ENCODE results near the gene IL17RD.

The IL17RD gene

DNA sequence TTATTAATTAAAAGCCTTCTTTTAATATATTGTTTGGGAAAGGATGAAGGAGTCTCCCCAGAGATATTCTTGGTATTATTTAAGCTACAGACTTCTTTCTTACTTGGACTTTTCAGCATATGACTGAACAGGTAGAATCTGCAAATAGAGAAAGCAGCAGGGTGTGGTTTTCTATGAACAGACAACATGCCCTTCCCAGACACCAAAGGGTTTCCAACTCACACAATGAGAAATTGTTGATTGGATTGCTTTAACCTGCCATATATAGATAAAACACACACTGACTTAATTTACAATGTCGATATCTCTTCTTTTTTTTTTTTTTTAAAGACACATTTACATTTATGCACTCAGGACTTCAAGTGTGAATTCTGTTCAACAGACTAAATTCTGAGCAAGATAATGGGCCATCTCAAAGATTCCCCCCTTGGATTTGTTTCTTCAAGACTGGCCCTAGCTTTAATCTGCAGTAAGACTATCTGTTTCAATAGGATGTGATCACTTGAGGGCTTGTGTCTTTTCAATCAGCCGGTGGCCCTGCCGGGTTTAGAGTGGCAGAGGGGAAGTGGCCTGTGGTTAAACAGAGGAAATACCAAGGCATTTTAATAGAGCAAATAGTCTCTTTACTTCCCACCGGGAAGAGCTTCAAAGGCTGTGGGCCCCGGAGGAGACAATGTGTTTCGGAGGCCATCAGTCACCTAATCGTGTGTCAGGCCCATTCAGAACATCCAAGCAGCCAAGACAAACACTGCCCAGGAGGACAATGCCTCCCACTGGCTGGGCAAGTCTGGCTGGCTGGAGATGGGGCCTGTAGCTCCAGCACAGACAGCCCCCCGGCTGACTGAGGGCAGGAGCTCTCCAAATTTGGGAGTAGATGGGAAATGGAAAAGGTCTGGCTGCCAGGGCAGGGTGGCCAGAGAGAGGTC lies 6.1 kb downstream of the IL17RD start:
- DNase-seq, result peak in 1 of 2 donors; percentile 37

DNA sequence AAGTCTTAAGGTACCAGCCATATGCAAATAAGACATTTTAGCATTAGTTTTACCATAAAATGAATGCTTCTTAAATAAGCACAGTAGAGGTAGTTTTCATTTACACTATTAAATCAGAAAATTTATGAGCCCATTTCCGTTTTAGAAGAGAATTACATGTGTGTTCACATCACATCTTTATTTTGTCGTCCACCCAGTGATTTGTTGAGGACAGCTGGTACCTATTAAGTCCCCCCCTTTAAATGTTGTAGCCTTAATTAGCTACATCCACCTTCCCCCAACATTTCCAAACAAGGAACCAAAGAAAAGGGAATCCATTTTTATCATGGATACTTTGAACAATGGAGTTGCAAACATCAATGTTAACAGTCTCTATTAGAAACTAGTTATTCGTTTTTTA lies 6.8 kb downstream of the IL17RD start:
- no peak for DNase-seq

DNA sequence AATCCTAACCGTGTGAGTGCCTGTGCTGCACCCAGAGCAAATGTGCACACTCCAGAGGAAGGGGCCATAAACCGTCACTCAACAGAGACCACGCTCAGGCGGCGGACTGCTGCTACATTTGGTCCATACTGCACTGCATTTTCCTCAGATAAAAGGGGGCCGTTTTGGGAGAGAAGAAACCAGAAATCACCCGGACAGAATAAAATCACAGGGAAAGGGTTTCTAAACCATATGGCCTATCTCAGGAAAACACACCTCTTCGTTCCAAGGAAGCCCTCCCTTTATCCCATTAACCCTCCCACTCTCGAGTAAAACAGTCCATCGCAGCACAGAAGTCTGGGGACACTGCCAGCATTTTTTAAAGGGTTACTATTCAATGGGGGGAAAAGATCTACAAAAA lies 7.6 kb downstream of the IL17RD start:
- DNase-seq, result no peak

DNA sequence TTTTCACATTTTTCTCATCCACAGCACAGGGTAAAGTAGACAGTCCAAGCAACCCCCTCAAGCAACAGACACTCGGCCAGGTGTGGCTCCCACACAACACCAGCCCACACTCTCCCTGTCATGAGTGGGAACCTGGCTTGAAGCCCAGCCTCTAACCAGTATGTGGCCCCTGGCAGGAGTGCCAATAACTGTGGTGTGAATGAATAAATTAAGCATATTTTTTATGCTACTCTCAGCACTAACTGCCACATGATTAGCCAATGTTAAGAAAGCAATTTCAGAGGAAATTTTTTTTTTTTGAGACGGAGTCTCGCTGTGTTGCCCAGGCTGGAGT lies 9.9 kb downstream of the IL17RD start:
- DNase-seq, result no peak

DNA sequence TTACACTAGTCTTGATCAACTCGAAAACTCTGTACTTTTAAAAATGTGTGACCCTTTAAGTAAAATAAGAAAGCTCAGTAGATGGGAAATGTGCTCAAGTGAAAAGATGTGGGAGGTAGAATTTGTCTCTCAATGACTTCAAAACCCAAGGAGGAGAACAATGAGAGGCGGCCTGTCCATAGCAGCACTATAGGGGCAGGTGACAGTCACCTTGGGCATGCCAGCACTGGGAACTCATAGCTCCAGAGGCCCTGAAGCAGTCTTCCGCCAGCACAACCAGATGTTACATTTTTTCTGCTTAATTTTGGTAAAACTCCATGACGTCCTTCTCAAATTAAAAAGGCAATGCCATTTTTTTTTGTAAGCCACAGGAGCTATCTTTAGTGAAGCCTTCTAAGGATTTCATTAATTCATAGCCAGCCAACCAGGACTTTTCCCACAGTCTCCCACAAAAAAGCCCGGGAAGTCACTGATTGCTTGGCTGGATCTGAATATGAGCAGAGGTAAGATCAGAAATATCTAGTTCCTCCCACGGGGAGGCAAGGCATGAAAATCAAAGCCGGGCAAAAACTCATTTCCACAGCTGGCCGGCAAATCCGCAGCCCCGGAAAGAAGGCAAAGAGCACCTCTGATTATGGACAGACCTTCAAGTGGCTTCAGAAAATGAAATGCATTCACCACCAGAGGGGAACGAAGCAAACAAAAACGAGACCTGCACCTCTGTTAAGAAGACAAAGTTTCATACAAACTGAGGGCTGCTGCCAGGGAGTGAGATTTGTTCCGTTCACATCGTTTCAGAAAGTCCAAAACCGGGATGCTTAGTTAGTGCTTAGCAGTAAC lies 10.5 kb downstream of the IL17RD start:
- no peak for DNase-seq

DNA sequence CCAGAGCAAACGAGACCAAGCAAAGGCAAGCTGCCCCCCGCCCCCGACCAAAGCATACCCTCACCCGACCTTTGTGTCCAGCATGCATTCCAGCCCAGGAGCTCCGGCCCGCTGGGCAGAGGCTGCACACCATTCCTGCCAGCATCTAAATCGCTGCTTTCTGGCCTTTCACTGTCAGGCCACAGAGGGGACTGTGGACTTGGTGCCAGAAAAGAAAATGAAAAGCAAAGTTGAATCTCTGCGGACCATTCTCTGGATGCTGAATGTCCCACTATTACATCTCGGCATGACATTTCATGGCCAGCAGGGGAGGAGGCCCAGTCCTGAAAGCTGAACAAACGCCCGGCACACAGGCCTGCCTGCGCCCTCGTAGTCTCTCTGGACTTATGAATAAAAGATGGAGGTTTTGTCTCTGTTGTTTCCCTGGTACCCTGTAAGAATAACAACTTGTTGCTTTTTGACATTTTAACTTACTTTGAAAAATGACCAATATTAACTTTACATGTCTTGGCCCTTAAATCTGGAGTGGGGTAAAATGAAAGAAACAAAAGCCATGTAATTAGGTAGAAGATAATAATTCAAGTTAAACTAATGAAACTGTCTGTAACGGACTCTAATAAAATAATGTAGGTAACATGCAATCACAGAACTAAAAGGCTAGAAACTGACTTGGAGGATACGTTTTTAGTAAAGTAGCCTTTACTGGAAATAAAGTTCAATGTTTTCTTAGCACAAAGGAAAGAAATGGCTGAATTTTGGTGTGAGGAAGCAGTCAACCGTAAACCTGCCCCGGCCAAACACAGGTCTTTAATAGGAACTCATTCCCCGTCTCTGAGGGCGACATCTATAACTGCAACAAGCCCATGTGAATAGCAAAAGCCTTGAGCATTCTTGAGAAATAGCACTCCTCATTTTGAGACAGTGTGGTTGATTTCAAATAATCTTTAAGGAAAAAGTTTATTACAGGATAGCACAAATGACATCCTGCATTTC lies 12.7 kb downstream of the IL17RD start:
- no peak for DNase-seq

DNA sequence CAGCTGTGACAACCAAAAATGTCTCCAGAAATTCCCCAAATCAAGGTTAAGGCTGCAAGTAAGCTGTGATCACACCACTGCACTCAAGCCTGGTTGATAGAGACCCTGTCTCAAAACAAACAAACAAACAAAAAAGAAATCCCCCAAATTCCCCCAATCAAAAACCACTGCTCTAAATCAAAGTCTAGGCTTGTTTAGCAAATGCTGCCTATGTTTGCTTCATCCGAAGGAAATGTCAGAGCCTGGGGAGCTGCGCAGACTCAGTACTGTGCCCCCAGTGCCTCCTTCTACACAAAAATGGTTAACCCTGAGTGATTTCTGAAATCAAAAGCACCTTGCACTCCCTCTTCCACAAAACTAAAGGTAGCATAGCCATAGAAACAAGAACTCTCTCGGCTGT lies 13.4 kb downstream of the IL17RD start:
- DNase-seq, result no peak

DNA sequence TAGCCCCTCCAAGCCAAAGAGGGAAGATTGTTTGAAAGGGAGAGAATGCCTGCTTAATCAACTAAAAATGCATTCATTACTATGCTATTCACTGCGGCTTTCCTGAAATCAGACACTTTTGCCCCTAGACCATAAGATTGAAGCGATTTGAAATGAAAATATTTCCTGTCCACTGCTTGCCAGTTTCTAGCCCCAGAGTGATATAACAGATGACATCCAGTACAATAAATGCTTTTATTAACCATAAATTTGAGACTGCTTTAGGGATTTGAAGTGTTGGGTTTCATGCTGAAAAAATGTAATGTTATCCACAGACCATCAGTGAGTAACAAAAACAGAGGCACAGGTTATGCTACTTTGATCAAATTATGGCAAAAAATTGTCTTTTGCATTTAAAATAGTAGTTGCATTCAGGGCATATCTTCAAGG lies 14.1 kb downstream of the IL17RD start:
- no peak for DNase-seq

DNA sequence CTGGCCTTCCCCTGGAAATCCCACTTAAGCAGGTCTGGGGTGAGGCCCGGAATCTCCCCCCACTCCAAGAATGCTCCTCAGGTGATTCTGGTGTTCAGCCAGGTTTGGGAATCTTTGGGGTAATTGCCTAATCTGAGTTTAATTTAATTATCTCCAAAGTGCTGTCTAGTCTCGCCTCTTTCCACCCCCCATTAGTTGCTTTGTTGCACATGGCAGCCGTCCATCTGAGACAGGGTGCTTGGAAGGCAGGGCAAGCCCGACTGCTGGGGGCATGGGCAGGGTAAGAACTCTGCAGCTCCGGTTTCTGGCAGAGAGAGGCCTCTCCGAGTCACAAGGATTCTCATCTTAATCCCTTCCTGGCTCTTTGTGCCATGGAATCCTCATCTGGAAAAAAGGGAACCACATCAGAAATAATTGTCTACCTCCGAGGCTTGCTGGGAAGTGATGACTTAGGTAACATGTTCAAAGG lies 15.0 kb downstream of the IL17RD start:
- no peak for DNase-seq

DNA sequence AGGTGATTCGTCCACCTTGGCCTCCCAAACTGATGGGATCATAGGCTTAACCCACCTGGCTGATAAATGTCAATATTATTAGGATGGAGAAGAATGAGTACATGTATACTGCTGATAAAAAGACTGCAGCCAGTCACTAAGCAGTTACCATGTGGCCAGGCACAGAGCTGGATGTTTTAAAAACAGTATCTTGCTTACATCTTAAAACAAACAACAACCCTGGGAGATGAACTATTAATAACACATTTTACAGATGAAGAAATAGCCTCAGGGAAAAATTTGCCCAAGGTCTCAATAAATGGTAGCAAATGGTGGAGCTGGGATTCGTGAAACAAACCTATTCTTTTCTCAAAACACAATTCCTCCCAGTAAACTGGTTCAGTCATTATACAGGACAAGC lies 18.1 kb downstream of the IL17RD start:
- no peak for DNase-seq

DNA sequence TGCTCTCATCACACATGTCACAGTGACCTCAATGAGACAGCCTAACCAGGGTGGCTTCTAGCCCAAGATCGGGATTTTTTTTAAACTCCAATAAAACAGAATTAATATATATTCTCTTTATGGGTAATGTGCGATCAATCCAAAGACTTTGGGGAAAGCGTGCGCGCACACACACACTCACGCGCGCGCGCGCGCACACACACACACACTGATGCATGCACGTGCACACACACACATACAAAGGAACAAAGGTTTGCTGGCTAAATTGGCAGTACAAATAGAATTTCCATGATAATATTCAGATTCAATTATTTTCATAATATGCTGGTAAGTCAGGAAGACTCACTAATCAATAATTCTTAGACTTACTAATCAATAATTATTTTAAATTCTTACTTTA lies 19.3 kb downstream of the IL17RD start:
- no peak for DNase-seq

DNA sequence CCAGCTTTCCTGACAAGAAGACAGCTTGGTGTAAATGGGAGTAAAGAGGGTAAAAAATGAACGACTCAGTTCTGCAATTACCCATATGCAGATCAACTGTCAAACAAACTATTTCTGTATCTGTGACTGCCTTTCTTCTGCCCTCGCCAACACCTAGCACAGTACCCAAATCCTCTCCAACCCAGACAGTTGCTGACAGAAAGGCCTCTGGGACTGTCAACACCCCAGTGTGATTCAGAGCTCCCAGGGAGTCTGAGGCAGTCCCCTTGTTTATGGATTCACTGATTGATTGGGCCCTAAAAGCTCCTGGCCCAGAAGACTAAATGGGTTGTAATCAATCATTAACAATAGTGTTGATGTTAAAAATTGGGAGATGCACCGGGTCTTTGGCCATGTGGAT lies 20.2 kb downstream of the IL17RD start:
- DNase-seq, result no peak

DNA sequence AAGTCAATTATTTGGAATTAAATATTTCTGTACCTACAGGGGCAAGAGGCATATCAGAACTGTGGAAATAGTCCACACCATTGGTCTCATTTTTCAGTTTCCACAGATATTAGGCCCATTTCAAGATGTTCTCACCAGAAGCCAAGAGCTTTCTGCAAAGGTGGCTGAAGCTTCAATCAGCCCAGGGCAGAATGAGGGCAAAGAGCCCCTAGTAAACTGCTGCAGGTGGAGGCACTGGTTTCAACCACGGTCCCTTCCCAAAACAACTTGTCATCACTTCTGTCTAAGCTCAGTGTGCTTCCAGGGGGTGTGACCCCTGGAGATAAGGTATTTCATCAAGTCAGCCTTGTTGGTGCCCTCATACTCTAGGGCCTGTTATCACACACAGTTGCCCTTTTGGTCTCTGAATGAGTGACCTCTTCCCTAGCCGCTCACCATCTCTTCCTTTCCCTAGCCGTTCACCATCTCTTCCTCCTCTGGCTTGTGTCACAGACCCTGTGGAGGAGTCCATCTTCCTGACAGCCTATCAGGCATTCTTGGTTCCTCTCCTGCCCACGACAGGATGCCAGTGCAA lies 21.2 kb downstream of the IL17RD start:
- DNase-seq, result no peak

DNA sequence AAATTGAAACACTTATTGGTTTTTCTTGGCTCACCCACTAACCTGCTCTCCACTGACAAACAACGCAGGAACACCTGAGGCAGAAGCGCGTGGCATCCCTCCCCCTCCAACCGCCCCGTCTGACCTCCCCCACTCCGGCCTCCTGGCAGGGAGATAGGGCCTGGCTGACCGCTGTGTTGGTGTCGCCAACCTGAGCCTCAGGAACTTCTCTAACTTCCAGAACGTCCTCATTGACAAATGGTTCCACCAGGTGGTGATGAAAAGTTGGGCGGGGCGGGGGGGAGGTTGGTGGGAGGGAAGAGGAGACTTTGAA lies 22.8 kb downstream of the IL17RD start:
- no peak for DNase-seq

DNA sequence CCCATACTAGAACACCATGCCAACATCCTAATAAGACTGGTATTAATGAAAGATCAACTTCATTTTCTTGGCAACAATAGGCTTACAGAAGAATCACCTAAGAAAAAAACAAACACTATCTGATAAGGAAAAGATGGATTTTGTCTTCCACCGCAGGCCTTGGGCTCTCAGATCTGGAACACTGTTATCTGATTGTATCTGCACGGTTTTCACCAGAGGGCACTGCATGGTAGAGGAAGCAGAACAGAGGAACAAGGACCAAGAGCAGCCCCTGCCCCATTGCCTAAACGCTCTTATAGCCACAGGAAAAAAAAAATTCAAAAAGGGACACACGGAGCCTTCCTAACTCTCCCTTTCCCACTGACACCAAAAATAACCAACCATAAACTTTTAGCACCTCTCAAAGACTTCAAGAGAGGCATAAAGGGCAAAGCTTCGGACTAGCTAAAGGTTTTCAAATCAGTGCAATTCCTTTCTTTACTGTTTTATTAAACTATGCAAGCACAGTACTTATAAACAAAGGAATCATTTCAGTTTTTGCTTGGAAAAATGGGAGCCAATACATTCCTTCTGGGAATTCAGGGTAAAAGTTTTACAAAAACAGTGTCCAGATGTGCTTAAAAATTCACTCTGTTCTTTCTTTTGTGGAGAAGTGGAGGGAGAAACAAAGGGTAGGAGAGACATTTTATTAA lies 23.3 kb downstream of the IL17RD start:
- DNase-seq, result no peak

DNA sequence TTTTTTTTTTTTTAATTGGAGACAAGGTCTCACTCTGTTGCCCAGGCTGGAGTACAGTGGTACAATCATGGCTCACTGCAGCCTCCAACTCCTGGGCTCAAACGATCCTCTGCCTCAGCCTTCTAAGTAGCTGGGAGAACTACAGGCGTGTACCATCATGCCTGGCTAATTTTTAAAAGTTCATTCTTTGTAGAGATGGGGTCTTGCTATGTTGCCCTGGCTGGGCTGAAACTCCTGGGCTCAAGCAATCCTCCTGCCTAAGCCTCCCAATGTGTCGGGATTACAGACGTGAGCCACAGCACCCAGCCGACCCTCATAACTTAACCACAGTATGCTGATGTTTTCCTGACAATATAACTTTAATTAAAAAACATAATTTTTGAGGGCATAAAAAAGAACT lies 24.3 kb downstream of the IL17RD start:
- no peak for DNase-seq

DNA sequence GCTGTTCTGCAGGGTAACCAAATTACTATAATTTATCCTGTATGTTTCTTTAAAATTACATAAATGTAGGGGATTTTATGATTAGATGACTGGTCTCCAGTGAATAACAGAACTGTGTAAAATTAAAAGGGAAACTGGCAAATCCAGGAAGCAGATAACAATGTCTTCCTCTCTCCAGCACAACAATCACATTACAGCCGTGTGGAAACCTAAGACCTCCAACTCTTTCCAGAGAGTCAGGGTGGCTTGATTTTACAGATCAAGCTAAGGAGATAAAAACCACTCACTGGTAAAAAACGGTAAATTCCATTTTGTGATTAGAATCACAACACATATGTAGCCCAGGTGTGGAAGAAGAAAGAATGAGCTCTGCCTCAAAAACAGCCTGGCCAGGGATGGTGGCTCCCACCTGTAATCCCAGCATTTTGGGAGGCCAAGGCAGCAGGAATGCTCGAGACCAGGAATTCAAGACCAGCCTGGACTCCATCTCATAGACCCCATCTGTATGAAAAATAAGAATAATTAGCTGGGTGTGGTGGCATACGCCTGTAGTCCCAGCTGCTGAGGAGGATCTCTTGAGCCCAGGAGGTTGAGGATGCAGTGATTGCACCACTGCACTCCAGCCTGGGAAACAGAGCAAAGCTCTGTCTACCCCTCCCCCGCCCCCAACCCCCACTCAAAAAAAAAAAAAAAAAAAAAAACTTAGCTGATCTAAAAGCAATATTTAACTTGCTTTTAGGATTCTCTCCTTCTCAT lies 29.0 kb downstream of the IL17RD start:
- DNase-seq, result no peak

DNA sequence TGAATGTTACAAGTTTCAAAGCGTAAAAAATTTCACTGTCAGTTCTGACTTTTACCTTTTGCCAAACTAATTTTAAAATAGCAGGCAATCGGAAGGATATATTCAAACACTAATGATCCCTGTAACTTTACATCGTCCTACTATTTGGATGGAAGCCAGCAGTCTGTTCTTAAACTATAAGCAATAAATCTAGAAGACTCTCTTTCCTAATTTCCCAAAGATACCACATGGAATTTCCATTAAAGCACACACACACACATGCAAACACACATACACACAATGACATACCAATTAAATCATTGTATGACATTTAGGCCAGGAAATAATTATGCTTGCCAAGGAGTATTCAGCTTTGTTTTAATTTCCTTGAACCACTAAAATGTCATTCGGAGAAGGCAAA lies 32.0 kb downstream of the IL17RD start:
- no peak for DNase-seq

DNA sequence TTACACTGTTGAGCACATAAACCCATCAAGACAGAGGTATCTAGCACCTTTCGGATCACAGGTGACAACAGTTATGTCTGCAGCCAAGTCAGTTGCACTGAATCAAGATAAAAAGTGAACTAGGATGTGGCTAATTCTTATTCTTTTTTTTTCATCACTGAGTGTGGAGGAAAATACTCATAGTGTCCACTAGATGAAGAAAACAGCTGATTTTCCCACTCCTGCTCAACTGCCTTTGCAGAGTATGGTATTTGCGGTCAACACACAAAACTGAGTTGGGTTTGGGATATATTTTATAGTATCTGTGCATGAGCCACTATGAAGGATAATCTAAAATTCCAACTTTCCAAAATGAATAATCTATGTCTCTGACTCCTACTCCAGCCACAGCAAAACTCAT lies 32.5 kb downstream of the IL17RD start:
- no peak for DNase-seq

DNA sequence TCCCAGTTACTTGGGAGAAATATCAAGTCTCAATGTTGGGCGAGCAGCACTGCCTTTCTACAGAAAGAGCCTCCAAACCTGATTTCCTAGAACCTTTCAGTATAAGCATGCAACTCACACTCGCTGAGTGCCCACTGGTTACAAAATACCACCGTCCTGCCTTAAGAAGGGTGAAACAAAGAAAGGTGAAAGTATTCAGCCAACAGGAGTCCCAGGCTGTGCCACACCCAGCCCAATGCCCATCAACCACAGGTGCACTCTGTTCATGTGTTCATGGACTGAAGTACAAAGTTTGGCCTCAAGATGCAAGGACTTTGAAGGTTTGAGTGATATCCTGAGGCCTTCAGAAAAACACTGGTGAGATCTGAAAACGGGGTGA lies 34.0 kb downstream of the IL17RD start:
- DNase-seq, result no peak

DNA sequence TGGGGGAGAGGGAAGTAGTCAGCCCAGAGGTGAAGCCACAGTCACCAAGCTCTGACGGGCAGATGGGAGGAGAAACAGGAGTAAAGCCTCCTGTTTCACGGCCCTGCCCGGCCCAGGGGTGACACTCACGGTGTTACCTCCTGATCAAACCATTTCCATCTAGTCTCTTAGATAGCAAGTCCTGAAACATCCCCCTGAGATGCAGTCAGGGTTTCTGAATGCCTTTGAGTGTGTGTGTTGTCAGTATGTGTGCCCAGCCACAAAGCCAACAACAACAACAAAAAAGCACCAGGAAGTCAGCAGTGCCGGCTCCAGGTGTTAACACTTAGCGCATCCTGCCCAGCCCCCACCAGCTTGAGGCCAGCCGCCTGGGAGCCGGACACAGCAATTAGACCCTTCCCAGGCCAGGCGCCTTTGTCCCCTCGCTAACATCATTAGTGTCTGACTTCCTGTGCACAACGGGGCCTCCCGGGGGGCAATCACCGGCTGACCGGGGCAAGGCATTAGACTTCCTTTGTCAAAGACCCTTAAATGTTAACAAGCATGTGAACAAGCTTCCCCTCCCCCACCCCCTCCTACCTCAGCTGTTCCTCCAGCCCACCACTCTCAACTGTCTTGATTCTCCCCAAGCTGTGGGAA lies 34.5 kb downstream of the IL17RD start:
- no peak for DNase-seq

Data from CD4-positive, alpha-beta T cell treated with Interferon alpha-2 for 1 hour (primary cell).